Spleen (tissue), 11 donors: ENCODE measurements around the gene ZNF691. TPM values are rescaled to one million over a fixed set of nuclear protein-coding genes. Genes with fewer than 3 reads are reported as not detected.

Experiments used
- DNase-seq: peaks from one replicate; pipeline ENCODE4 v3.0.0-alpha.2; 2020
- H3K27ac ChIP-seq, 8 donors: fragments of 200-600 bp; sonication (generic) in 7 of 8; 1 replicate in 4 of 8; 2 replicates in 4 of 8; pipeline versions ENCODE4 v1.5.0 to v1.8.0; 2016 to 2021; ENCODE audit warnings: inconsistent platforms in 4 of 8, mild to moderate bottlenecking in 4 of 8, moderate library complexity in 1 of 8
- H3K27me3 ChIP-seq, 7 donors: fragments of 200-600 bp; sonication (generic) in 6 of 7; replicated peaks in 1 of 7; 1 replicate in 4 of 7; 2 replicates in 3 of 7; pipeline versions ENCODE4 v1.5.0 to v1.8.0; 2016 to 2021; ENCODE audit warnings: inconsistent platforms in 3 of 7, mild to moderate bottlenecking in 1 of 7
- H3K36me3 ChIP-seq, 6 donors: fragments of 200-600 bp; sonication (generic) in 5 of 6; 1 replicate in 4 of 6; 2 replicates in 2 of 6; pipeline versions ENCODE4 v1.5.0 to v1.8.0; 2016 to 2021; ENCODE audit warnings: inconsistent platforms in 2 of 6
- H3K4me1 ChIP-seq, 6 donors: fragments of 200-600 bp; sonication (generic) in 5 of 6; 1 replicate in 3 of 6; 2 replicates in 3 of 6; pipeline versions ENCODE4 v1.5.0 to v1.8.0; 2016 to 2021; ENCODE audit warnings: inconsistent platforms in 3 of 6
- H3K4me3 ChIP-seq, 8 donors: fragments of 200-600 bp; sonication (generic) in 7 of 8; 1 replicate in 4 of 8; 2 replicates in 4 of 8; pipeline versions ENCODE4 v1.5.0 to v1.8.0; 2016 to 2021; ENCODE audit warnings: inconsistent platforms in 4 of 8, mild to moderate bottlenecking in 4 of 8, moderate library complexity in 2 of 8
- H3K9me3 ChIP-seq, 8 donors: fragments of 200-600 bp; sonication (generic) in 7 of 8; 1 replicate in 4 of 8; 2 replicates in 4 of 8; pipeline versions ENCODE4 v1.5.0 to v1.8.0; 2016 to 2021; ENCODE audit warnings: inconsistent platforms in 4 of 8
- POLR2A ChIP-seq, 3 donors: fragments of 450-650 bp; IDR thresholded peaks; one replicate each; pipeline ENCODE4 v1.5.1; 2017; ENCODE audit warnings: antibody characterized with exemption in 3 of 3, mild to moderate bottlenecking in 1 of 3
- POLR2AphosphoS5 ChIP-seq, 3 donors: sonication (generic); formaldehyde crosslinking; IDR thresholded peaks; one replicate each; pipeline ENCODE4 v1.5.1; 2017; ENCODE audit warnings: antibody characterized with exemption in 3 of 3
- WGBS, 5 donors: extraction: QIAGEN DNeasy Blood & Tissue Kit in 3 of 5; methylation state at CpG; one replicate each; pipeline versions ENCODE4 v1.1.5 to v1.1.7; 2013 to 2018; 5-methylcytosine and 5-hydroxymethylcytosine counted together
- intact Hi-C: fragments of 100-400 bp; cut with DNase I; formaldehyde crosslinking; loops from one replicate; pipeline ENCODE4 v1.15.0; 2023; ENCODE audit warnings: low total_unique reads
- polyA plus RNA-seq, 3 donors: library from polyadenylated mRNA; stranded (reverse); fragments of 200-250 nt; gene quantifications; one replicate each; pipeline ENCODE4 v1.2.1, GENCODE V29; 2013
- total RNA-seq, 7 donors: library from RNA; depleted of rRNA in 3 of 7; stranded (reverse); fragments of >200 nt in 3 of 7; fragmentation: NEBNext Ultra II Directional in 4 of 7; extraction: Animal tissue kit (Norgen Biotek cat#: 25700) in 4 of 7; gene quantifications; one replicate each; pipeline versions ENCODE4 v1.1.0 to v1.2.1, GENCODE V29; 2016 to 2021
- TF ChIP-seq, protein P1 (sequence below), 11 experiments: fragments of 200-600 bp in 7 of 11; fragments of 450-650 bp in 4 of 11; sonication (generic) in 4 of 11; IDR thresholded peaks in 8 of 11; conservative IDR thresholded peaks in 3 of 11; 1 replicate in 7 of 11; 2 replicates in 4 of 11; pipeline versions ENCODE4 v1.4.0 to v1.8.0; 2016 to 2021; ENCODE audit warnings: antibody characterized with exemption in 11 of 11, inconsistent platforms in 4 of 11, mild to moderate bottlenecking in 1 of 11
- donor health status: healthy with polysubstance abuse.
- donor health status: DM: no; HTN: no; CAD: no; lungs with moderate emphysema.
- donor health status: DM: no; HTN: no; CAD: no.
- donor health status: Bipolar disorder and iron deficiency.
- donor health status: healthy.
- donor health status: DM: no; HTN: no; CAD: no.
- donor health status: DM: yes; HTN: yes; CAD: no.

Gene ZNF691
- total and polyA plus RNA-seq, 10 donors = 9.6 to 18.3 (median 12.1) TPM

DNA sequence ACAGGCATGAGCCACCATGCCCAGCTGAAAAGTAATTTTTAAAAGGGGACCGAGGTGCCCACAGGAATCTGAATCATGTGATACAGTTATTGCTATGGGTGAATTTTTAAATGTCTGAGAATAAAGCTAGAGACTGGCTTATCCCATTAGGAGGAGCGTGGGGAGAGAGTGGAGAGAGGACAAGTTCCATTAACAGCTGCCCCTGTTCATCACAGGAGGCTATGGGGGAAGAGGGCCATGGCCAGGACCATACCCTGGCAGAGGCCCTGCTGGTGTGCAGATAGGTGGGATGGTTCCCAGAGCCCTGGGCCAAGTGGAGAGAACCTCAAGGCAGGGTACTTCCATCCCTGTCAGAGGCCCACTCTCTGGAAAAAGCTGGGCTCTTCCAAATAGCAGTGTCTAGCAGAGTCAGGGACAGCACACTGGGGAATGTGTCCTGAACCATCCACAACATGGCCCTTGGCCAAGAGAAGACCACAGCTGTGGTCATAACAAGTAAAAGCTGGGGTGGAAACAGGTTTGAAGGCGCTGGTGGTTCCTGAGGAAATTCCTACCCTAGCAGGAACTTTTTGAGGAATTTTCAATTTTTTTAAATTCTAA is 13.7 kb upstream of the ZNF691 start:
- H3K27me3 ChIP-seq = no peaks in the 10 kb centered on the region
- peaks cover 0 to 52% (median 5%) of the 10 kb centered on the region in 6 donors for H3K36me3 ChIP-seq
- TF ChIP-seq, protein P1, sequence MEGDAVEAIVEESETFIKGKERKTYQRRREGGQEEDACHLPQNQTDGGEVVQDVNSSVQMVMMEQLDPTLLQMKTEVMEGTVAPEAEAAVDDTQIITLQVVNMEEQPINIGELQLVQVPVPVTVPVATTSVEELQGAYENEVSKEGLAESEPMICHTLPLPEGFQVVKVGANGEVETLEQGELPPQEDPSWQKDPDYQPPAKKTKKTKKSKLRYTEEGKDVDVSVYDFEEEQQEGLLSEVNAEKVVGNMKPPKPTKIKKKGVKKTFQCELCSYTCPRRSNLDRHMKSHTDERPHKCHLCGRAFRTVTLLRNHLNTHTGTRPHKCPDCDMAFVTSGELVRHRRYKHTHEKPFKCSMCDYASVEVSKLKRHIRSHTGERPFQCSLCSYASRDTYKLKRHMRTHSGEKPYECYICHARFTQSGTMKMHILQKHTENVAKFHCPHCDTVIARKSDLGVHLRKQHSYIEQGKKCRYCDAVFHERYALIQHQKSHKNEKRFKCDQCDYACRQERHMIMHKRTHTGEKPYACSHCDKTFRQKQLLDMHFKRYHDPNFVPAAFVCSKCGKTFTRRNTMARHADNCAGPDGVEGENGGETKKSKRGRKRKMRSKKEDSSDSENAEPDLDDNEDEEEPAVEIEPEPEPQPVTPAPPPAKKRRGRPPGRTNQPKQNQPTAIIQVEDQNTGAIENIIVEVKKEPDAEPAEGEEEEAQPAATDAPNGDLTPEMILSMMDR (IDR thresholded peaks at IDR 0.05 in 8 of 11, conservative IDR thresholded peaks at IDR 0.05 in 3 of 11) = no peak
- no peak for TF ChIP-seq POLR2AphosphoS5 (IDR thresholded peaks at IDR 0.05)
- TF ChIP-seq POLR2A (IDR thresholded peaks at IDR 0.05) = no peak
- no peak overlapping the region for H3K4me3 ChIP-seq
- no peak overlapping the region for H3K27ac ChIP-seq
- intact Hi-C loops = no loop called here
- H3K4me1 ChIP-seq = peaks cover 0 to 7% (median 0%) of the 10 kb centered on the region in 6 donors
- 89 to 94% (median 92%) methylated on average over 3 of the region's 3 CpGs for whole genome bisulfite sequencing, 5 donors
- no peaks in the 10 kb centered on the region for H3K9me3 ChIP-seq
- no peak for DNase-seq

GRCh38 chr1:42833981-42834380 is 12.4 kb upstream of the ZNF691 start:
- intact Hi-C loops = no loop called here
- DNase-seq = no peak
- WGBS, 5 donors = 45 to 84% (median 52%) methylated on average over 4 of the region's 4 CpGs
- TF ChIP-seq POLR2A (IDR thresholded peaks at IDR 0.05) = no peak
- TF ChIP-seq, protein P1 (IDR thresholded peaks at IDR 0.05 in 8 of 11, conservative IDR thresholded peaks at IDR 0.05 in 3 of 11) = no peak
- no peak for TF ChIP-seq POLR2AphosphoS5 (IDR thresholded peaks at IDR 0.05)
- Histone ChIP-seq H3K4me1 (peaks cover 0 to 17% (median 2%) of the 10 kb centered on the region in 6 donors), H3K27ac (no peak overlapping the region), H3K9me3 (no peaks in the 10 kb centered on the region), H3K36me3 (peaks cover 0 to 46% (median 5%) of the 10 kb centered on the region in 6 donors), H3K27me3 (no peaks in the 10 kb centered on the region), H3K4me3 (no peak overlapping the region)

DNA sequence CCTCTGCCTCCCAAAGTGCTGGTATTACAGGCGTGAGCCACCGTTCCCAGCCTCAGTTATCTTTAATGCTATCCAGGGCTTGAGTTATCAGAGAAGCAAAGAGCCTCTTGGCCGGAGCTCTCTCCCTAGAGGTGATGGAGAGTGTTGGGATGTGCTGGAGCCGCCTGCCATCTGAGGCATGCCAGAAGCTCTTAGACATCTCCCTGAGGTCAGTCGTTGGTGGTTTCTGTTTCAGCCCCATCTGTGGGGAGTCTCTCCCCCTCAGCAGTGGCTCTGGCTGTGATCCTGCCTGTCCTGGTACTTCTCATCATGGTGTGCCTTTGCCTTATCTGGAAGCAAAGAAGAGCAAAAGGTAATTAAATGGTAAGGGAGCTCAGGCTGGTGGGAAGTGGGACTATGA is 11.6 kb upstream of the ZNF691 start:
- TF ChIP-seq, protein P1 (IDR thresholded peaks at IDR 0.05 in 8 of 11, conservative IDR thresholded peaks at IDR 0.05 in 3 of 11) = no peak
- TF ChIP-seq POLR2A (IDR thresholded peaks at IDR 0.05) (no peak), POLR2AphosphoS5 (IDR thresholded peaks at IDR 0.05) (no peak)
- no peak for DNase-seq
- H3K4me3 ChIP-seq = no peak overlapping the region
- peaks cover 0 to 41% (median 5%) of the 10 kb centered on the region in 6 donors for H3K36me3 ChIP-seq
- no peak overlapping the region for H3K27ac ChIP-seq
- no peaks in the 10 kb centered on the region for H3K9me3 ChIP-seq
- WGBS, 5 donors = 85 to 94% (median 89%) methylated on average over 5 of the region's 5 CpGs
- intact Hi-C loops = no loop called here
- H3K4me1 ChIP-seq = peaks cover 0 to 17% (median 2%) of the 10 kb centered on the region in 6 donors
- no peaks in the 10 kb centered on the region for H3K27me3 ChIP-seq

DNA sequence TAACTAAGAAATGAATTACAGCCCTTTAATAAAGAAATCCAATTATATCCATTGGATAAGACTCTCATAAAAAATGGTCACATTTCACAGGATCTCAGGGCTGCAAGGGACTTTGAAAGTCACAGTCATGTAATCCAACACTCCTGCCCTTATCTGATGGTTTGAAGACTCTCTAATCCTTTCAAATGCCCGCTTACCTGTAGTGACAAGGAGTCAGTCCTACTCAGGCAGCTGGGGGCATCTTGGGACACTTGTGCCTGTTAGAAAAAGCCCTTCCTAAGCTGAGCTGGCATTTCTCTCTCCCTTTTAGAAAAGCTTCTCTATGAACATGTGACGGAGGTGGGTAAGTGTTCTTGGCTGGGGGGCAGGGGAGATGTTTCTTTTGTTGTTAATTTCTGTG is 11.0 kb upstream of the ZNF691 start:
- H3K4me3 ChIP-seq = no peak overlapping the region
- intact Hi-C loops = no loop called here
- H3K4me1 ChIP-seq = peaks cover 0 to 17% (median 2%) of the 10 kb centered on the region in 6 donors
- no peaks in the 10 kb centered on the region for H3K27me3 ChIP-seq
- H3K9me3 ChIP-seq = no peaks in the 10 kb centered on the region
- H3K27ac ChIP-seq = no peak overlapping the region
- 93 to 100% (median 94%) methylated on average over 2 of the region's 2 CpGs for WGBS, 5 donors
- DNase-seq = no peak
- TF ChIP-seq POLR2AphosphoS5 (IDR thresholded peaks at IDR 0.05) = no peak
- TF ChIP-seq, protein P1 (IDR thresholded peaks at IDR 0.05 in 8 of 11, conservative IDR thresholded peaks at IDR 0.05 in 3 of 11) = no peak
- peaks cover 0 to 35% (median 2%) of the 10 kb centered on the region in 6 donors for H3K36me3 ChIP-seq
